DOHH2 (cell line): ENCODE measurements around the gene ACAD11.

Experiments used
- EZH2phosphoT487 ChIP-seq: fragments of 200-600 bp; sonication (generic); IDR thresholded peaks from 2 replicates; pipeline ENCODE4 v1.6.1; 2017; ENCODE audit warnings: borderline replicate concordance, mild to moderate bottlenecking, antibody characterized with exemption, low read length, moderate library complexity, mixed read lengths
- TF ChIP-seq, protein P1 (sequence below): fragments of 200-600 bp; sonication (generic); IDR thresholded peaks from one replicate; pipeline ENCODE4 v1.5.1; 2014; ENCODE audit warnings: antibody characterized with exemption, mild to moderate bottlenecking, low read depth, low read length; ENCODE audit not compliant: poor library complexity, severe bottlenecking

GRCh38 chr3:132596816-132597433, 62.7 kb downstream of the ACAD11 start, which contains the start of gene ACKR4:
- TF ChIP-seq EZH2phosphoT487 = no peak
- TF ChIP-seq, protein P1, sequence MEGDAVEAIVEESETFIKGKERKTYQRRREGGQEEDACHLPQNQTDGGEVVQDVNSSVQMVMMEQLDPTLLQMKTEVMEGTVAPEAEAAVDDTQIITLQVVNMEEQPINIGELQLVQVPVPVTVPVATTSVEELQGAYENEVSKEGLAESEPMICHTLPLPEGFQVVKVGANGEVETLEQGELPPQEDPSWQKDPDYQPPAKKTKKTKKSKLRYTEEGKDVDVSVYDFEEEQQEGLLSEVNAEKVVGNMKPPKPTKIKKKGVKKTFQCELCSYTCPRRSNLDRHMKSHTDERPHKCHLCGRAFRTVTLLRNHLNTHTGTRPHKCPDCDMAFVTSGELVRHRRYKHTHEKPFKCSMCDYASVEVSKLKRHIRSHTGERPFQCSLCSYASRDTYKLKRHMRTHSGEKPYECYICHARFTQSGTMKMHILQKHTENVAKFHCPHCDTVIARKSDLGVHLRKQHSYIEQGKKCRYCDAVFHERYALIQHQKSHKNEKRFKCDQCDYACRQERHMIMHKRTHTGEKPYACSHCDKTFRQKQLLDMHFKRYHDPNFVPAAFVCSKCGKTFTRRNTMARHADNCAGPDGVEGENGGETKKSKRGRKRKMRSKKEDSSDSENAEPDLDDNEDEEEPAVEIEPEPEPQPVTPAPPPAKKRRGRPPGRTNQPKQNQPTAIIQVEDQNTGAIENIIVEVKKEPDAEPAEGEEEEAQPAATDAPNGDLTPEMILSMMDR = no peak
